GM19240 (cell line): Measurements from ENCODE around the gene SDHC.

ENCODE experiments used
- DNase-seq: peaks from one replicate; pipeline ENCODE4 v3.0.0; 2011; ENCODE audit warnings: low spot score; ENCODE audit not compliant: insufficient read length

The SDHC gene, protein sequence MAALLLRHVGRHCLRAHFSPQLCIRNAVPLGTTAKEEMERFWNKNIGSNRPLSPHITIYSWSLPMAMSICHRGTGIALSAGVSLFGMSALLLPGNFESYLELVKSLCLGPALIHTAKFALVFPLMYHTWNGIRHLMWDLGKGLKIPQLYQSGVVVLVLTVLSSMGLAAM

DNA sequence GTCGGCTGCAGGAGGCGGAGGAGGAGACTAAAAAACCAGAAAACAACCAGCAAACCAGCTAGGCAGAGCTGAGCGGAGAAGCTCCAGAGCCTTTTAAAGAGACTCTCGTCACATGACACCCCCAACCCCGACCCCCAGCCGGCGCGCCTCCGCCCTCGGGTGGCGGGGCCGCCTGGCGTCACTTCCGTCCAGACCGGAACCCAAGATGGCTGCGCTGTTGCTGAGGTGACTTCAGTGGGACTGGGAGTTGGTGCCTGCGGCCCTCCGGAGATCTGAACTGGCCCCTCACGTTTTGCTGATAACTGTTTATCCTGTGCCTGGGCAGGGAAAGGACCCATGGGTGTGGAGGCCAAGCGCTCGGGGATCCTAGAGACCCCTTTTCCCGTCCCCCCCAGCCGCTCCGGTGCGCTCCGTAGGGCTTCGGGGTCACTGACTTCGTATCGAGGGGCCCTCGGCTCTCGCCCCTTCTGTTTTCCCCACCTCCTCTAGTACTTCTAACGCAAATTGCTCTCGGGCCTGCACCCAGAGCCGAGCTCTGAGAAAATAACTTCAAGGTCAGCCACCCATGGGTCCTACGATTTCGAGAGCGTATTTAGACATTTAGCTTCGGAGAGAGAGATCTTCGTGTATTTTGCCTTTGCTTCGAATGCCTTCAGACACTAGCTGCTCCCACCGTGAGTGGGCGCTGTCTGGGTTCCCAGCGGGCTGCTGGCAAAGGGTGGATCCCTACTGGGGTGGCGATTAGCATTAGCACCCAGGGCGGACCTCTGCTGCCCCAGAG is at the start of gene SDHC:
TSS of gene SDHC (plus strand) at position 181 of the 781 bp plus-strand sequence. CDS start at position 206, 25 bp downstream.
- DNase-seq = peak; percentile 80

DNA sequence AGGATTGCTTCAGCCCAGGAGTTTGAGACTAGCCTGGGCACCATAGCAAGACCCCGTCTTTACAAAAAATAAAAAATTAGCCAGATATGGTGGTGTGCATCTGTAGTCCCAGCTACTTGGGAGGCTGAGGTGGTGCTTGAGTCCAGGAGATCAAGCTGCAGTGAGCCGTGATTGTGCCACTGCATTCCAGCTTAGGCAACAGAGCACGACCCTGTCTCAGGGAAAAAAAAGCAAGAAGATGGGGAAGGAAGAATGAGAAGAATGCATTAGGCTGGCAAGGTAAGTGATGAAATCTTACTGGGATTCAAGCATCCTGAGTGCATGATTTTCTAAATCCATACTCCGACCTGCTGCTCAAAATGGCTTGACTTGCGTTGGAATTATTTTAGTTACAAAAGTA is 48.9 kb upstream of the SDHC start:
- DNase-seq = no peak

DNA sequence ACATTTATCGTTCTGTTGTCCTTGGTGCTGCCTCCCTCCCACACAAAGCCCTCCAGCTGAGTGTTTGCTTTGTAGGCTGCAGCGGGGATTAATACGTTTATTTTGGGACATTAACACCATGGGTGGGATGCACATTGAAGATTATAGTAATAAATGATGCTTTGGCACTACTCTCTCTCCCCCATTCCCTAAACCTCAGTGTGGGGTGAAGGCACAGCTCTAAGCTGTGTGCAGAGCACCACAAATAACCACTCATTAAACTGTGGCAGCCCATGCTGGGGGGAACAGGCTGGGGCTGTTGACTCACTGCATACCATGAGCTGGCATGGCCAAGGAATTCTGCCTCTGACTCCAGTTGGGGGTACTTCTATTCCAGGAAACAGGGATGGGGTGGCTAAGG is 48.0 kb upstream of the SDHC start:
- DNase-seq = no peak

DNA sequence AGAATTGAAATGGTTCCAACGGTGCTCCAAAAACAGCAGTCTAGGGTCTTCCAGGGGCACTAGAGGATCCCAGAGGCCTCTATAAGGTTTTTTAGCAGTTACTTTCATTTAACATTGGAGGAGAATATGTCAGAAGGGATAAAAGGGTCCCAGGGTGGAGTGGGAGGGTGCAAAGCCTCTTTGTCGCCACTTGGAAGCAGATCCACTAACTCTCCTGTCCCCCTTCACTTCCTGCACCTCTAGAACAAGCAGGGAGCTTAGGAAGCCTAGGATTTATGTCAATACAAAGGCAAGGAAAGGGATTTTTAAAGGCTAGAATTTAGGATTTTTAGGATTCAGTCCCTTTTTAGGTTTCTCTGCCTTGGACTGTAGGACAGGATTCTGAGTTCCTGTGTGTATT is 47.3 kb upstream of the SDHC start:
- no peak for DNase-seq

DNA sequence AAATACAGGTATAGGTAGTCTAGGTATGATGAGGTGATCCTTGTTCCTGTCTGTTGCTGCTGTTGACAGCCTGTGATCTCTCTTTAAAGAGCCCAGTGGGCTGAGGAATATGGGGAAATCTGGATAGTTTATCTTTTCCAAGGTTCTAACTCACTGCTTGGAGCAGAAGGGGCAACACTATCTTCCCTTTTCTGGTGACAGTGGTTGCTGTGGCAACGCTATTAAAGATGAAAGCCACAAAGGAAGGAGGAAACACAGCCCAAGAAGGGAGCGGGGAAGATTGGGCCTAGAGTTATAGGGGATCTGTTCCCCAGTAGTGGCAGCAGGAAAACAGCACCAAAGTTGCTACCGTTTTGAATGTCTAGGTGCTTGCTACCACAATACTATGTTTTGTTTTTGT is 46.9 kb upstream of the SDHC start:
- DNase-seq = no peak

DNA sequence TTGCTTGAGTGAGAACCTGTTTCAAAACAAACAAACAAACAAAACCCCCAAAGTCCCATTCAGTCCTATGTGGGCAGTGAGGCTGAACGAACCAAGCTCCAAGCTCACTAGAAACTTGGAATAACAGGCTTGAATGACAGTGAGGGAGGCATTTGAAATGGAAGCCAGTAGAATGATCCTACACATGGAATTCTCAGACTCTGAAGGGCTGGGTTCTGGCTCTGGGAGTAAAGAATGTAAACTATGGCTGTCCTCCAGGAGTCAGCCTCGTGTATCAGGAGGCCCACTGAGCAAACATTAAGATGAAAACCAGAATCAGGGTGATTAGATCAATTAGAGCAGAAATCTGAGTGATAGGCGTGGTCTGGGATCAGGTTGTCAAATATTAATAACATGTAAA is 40.8 kb upstream of the SDHC start:
- no peak for DNase-seq

DNA sequence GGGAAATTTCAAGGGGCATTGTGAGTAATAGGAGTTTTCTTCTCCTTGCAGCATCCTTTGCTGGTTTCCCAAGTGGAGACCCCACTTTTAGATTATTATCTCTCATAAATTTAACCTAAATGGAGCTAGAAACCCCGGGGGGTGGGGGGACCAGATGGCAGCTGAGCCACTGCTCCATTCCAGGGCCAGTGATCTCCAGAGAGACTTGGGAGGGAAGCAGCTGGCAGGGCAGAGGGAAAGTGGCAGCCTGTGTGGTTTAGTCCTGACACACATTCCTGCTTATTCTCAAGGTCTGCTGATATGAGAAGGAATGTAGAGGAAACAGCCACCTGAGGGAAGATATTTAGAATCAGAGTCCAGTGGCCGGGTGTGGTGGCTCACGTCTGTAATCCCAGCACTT is 39.3 kb upstream of the SDHC start:
- DNase-seq = no peak

DNA sequence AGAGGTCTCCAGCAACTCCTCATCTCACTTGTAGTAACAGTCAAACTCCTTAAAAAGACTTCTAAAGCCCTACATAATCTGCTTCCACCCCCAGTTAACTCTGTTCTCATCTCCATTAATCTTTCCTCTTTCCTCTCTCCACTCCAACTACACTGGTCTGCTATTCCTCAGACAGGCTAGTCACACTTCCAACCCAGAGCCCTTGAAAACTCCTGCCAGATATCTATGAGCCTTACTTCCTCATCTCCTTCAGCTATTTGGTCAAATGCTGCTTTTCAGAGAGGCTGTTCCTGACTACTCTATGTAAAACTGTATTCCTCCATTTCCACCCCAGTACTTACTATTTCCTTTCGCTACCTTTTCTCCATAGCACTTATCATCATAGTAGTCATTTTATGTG is 31.2 kb upstream of the SDHC start:
- DNase-seq = no peak

DNA sequence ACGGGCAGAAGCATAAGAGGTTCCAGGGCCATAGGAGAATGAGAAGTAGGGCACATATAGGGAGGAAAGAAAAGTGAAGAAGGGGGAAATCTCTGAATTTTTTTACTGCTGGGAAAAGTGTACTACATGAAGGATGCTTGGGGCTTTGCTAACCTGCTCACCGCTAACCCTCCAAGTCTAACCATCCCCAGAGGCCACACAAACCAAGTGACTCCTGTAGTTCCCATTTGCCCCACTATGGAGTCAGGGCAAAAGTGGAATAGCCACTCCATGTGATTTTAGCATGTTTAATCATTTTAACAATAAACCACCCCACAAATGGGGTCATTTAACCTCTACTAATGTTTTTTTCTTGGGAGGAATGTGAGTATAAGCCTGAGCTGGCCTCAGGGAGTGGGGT is 29.1 kb upstream of the SDHC start:
- no peak for DNase-seq

DNA sequence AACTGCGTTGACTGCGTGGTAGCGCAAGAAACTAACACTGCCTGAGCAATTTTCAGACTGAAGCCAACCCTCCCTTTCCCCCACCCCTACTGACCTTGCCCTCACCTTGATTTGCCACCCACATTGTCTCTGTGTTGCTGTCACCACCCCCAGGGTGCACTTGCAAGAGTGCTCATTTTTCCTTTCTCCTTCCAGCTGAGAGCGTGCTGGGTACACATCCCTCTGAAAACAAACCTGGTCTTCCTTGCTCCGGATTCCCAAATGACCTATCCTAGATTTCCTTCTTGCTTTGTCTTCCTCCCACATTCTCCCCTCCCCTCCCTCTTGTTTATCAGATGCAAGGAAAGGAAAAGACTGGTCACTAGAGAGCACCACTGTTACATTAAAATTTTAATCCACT is 28.7 kb upstream of the SDHC start:
- no peak for DNase-seq

DNA sequence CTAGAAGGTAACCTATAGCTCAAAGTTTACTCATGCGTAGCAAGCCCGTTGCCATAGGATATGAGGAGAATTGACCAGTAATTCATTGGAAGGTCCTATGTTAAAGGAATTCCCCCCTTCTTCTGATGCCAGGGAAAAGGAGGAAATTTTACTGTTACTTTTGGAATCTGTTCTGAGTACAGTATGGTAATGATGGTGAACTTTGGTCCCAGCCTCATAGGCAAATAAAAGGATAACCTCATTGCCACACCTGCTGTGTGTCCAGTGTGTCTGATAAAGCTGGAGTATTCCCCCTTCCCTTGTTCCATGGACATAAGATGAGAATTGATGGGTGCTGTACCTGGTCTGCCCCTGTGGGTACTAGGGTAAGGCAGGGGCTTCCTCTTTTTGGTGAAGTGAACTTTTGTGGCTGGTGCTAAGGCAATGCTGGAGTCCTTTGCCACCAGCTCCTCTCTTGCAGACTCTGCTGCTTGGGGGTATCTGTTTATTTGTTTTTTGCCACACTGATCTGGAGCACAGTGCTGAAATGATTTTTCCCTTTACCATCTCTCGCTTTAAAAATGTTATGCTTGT is 26.6 kb upstream of the SDHC start:
- no peak for DNase-seq

DNA sequence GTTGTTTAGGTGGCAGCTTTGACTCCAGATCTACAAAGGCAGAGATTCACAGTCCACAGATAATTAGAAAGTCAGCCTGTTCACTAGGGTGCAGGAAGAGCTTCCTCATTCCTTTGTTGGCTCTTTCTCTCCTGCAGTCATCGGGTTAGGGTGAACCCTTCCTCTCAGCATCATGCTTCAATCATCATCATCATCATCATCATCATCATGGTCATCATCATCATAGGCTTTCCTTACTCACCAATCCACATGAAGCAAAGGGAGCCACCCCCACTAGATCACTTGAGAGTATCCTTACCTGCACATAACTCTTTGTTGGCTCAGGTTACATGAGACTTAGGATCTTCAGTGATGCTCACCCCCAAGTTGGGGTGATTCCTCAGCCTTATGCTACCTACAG is 23.4 kb upstream of the SDHC start:
- no peak for DNase-seq

DNA sequence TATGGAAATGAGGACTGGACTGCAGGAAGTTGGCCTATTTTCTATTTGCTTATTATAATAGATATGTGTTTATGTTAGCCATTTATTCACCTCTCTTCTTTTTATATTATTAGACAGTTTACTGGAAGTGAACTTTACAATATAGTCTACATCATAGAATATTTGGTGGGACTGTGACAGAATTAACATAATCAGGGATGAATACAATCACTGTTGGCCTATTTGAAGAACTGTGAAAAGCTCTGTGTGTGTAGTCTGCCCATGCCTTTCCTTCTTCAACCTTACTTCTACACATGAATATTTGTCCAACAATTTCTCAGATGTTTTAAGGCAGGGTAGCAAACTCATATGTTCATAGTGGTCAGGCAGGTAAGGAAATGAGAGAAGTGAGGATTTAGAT is 16.8 kb upstream of the SDHC start:
- DNase-seq = no peak

DNA sequence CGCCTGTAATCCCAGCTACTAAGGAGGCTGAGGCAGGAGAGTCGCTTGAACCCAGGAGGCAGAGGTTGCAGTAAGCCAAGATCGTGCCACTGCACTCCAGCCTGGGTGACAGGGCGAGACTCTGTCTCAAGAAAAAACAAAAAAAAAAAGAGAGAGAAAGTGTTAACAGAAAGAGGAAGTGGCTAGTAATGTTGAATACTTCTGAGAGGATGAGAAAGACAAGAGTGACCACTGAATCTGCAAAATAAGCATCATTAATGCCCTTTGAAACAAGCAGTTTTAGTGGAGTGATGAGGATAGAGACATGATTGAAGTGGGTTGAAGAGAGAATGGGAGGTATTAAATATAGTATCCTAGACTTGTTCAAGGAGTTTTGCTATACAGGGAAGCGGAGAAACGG is 16.1 kb upstream of the SDHC start:
- DNase-seq = no peak

DNA sequence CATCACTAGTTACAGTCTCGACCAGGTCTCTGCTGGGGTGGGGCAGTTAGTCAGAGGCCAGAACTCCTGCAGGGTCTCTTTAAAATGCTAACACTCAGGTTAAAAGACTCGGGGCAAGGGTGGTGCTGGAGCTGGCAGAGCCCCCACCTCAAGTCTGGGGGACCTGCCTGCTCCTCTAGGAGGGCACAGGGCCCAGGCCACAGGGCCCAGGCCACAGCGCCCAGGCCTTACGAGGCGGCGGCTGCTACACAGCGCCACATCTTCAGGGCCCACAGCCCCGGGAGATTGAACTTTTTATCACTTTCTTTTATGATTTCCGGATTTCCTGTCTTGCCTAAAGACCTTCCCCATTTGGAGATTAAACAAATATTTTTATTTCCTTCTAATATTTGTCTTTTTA is 14.8 kb upstream of the SDHC start:
- DNase-seq = no peak

DNA sequence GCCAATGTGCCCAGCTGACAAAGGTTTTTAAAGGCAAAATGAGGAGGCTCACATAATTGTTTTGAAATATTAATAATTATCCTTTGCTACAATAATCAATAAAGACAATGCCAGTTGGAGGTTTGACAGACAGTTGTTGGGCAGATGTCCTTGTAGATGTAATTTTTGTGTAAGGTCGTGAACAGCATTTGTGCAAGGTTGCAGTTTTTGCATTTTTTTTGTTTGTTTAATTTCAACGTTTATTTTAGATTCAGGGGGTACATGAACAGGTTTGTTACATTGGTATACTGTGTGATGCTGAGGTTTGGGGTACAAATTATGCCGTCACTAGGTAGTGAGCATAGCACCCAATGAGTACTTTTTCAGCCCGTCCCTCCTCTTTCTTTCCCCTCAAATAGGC is 13.7 kb upstream of the SDHC start:
- DNase-seq = no peak

DNA sequence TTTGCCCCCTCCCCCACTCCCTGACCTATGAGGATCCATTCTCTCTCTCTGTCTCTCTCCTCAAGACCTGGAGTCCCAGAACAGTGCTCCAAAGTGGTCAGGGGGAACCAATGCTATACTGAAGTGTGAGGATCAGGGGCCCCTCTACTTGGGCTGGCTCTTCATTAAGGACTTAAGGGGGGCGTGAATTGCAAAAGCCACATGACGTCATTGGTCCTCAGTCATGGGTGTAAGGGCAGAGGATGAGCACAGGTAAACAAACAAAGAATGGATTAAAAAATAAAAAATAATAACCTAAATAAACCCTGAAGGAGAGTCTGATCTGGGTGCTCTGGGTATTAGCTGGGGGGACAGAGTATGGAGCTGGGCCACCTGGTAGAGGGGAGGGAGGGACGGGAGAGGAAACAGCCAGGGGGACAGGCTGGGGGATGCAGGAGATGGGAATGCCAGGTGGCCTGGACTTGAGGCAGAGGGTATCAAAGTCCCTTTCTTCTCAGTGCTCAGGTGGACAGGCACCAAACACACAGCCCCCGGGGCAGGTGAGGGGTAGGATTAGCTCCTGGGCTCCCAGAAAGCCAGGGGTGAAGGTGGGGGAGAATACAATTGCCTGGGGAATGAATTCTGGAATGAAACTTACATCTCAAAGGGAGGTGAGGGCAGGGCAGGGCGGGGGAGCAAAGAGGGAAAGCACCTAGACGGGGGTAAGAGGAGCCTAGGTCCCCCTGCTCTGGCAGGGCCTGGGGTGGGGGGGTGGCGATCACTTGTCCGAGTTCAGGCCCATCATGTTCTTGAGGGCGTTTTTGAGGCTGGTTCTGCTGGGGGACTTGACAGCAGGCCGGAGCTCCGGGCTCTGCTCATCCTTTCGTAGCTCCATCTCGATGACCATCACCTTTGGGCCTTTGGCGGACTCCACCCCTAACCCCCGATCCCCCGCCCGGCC is 9.0 kb upstream of the SDHC start:
- DNase-seq = no peak

DNA sequence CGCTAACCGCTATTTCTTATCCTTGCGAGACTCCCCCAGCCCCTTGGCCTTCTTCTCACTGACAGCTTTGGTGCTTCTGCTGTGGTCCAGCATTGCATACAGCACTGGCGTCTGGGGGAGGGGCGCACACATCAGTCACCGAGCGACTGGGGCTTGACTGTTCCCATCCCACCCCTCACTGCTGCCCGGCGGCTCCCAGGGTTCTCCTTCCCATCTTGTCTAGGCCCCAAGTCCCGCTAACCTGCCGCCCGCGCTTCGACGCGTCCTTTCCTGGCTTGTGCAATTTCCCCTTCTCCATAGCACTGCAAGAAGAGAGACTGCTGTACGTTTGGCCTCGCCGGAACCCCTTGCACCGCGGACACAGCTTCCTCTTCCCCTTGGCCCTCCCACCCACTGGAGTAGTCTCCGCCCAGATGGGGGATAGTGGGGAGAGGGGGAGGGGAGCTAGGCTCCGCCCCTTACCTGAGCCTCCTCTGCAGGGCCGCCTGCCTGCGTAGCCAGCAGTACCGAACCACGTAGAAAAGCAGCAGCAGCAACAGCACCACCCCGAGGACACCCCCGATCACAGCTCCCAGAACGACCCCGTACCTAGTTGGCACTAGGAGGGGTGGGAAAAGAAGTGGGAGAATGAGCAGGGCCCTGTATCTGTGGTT is 8.2 kb upstream of the SDHC start:
- DNase-seq = peak; percentile 68

DNA sequence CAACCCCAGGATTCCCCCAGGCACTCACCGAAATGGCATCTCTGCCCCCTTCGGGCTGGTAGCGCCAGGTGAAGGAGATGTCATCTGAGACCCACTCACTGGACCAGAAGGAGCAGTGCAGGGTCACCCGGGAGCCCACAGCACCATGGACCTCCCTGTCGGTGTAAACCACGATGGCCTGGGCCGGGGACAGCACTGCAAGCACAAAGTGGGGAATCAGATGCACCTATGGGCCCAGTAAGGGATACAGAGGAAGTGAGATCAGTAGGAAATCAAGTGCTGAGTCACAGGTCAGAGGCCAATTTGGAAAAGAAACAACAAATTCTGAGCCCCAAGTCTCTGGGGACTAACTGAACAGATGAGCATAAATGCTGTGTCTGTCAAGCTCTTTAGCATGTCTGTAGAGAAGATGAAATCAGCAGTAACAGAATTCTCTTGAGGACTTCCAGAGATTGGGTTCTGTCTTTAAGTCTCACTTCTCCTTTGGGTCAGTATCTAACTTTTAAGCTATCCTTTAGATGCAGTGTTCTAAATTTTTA is 6.9 kb upstream of the SDHC start:
- no peak for DNase-seq

DNA sequence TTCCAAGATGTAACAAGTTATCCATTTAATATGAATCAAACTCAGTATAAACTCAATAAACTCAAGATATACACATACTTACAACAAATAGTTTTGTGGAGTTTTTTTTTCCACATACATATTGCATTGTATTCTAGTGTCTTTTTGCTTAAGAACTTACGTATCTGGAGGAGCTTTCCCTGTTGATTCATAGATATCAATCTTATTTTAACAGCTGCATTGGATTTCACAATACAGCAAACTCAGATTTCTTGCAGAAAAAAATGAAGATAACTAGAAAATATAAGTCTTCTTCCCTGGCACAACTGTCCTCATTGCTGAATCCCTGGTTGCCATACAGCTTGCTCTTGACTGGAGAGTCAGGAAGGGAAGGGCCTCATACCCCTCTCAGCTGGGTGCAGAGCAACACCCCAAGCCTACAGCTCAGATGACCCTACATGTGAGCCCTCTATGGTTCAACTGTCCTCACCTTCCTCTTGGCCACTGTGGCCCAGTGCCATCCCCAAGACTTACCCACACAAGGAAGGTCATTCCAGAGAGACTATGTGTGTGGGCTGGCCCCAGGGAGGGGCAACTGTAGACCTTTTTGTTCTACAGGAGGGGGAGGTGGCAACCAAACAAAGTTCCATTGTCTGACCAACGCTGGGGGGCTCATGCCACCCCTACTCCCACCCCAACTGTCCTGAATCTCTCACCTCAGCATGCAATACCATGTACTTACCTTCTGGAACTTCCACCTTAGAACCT is 6.1 kb upstream of the SDHC start:
- no peak for DNase-seq
